HG03575 (cell line): ENCODE results near the gene ZMAT2.
"Not testable (repeated sequence)": the region's sequence is repeated elsewhere in the genome, so short reads cannot be mapped to it uniquely, and the experiment has no call there.

Experiments
- ATAC-seq: cut with Tn5 transposase; IDR thresholded peaks from one replicate; pipeline ENCODE4 v1.9.1; 2021; ENCODE audit not compliant: unreplicated experiment, insufficient number of reproducible peaks, low FRiP score; ENCODE audit errors: extremely low read depth

ZMAT2 gene, protein sequence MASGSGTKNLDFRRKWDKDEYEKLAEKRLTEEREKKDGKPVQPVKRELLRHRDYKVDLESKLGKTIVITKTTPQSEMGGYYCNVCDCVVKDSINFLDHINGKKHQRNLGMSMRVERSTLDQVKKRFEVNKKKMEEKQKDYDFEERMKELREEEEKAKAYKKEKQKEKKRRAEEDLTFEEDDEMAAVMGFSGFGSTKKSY

DNA sequence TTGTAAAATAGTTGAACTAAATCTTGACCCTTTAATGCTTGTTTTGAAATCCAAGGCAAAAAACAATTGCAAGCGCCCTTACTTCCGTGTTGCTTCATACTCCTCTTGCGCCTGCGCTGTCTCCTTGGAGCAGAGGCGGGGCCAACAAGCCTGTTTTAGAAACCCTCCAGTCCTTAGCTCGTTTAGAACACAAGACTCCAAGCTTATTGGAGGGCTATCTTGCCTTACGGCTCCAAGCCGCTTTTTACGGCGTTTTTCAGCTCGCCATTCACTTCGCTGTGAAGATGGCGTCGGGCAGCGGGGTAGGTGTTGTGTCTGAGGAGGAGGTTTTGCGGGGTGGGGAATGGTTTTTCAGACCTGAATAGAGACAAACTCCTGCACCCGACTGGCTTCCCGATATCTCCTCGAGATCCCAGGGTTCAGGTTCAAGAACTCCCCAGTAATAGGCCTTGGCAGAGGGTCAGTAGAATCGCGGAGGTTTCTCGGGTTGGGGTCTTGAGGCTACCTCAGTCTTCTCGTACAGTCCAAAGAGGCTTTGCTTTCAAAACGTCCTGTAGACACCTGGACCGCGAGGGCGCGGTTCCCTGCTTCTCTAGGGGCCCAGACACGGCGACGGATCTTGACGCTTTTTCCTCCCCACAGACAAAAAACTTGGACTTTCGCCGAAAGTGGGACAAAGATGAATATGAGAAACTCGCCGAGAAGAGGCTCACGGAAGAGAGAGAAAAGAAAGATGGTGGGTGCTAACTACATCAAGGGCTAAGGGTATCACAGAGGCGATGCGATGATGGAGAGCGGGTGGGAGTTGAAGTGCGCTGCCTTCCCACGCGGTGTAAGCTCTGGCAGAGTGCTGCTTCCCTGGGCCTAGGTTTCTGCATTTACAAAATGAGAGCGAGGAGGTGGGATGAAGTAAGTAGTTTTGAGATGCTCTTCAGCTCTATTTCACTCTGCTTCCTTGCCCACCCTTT is at the start of gene ZMAT2:
Gene ZMAT2, plus strand, starts transcription at position 271 of the 968 bp plus-strand sequence. Its CDS starts 14 bp downstream, at position 285.
- peak; percentile 89 for ATAC-seq

DNA sequence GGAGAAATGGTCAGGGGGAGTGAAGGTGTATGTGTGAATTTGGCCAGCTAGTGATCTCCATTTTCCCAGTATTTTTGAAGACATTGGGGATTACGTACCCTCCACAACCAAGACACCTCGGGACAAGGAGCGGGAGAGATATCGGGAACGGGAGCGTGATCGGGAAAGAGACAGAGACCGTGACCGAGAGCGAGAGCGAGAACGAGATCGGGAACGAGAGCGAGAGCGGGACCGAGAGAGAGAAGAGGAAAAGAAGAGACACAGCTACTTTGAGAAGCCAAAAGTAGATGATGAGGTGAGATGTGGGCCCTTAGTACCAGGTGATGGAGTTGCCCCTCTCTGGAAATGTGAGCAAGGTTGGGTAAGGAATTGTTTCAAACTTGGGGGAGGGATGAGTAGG is 41.4 kb upstream of the ZMAT2 start:
- ATAC-seq, result no peak

DNA sequence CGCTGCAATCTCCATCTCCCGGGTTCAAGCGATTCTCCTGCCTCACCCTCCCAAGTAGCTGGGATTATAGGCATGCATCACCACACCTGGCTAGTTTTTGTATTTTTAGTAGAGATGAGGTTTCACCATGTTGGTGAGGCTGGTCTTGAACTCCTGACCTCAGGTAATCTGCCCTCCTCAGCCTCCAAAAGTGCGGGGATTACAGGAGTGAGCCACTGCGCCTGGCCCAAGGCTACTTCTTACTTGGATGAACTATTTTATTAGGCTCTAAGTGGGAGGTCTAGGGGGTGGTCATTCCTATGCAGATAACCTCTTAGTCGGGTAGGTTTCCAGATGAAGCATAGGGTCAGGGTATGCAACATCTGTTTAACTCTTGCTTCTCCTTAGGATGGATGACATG is 39.9 kb upstream of the ZMAT2 start:
- not testable (repeated sequence) for ATAC-seq

DNA sequence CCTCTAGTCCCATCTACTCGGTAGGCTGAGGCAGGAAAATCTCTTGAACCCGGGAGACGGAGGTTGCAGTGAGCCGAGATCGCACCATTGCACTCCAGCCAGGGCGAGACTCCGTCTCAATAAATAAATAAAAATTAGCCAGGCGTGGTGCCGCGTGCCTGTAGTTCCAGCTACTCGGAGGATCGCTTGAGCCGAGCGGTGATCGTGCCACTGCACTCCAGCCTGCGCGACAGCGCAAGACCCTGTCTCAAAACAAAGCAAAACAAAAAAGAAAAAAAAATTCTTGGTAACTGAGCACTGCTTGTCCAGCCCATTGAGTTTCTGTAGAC is 36.3 kb upstream of the ZMAT2 start:
- no peak for ATAC-seq

DNA sequence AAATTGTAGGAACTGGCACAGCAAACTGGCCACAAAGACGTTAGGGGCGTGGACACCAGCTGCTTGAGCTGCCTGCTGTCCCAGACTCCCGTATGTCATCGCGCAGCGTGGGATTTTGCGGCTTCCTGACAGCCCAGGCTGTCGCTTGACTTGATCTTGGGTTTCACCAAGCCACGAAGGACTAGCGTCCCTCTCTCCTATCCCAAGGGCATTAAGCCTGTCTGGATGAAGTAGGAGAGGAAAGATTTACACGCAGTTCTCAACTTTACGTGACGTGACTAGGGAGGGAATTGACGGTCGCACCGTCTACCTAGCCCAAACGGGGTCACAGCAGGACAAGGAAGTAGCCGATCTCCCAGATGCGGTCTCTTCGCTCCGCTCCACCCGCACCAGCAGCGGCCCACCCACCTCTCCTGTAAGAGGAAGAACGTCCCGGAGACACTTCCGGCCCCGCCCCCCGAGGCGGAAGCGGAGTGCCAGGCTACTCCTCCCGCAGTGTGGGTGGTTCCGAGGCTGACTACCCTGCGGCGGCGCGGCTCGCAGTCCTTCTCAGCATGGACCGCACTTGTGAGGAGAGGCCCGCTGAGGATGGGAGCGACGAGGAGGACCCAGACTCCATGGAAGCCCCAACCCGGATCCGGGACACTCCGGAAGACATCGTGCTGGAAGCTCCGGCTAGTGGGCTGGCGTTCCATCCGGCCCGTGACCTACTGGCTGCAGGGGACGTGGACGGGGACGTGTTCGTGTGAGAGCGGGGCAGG is 35.7 kb upstream of the ZMAT2 start, which contains the start of gene WDR55:
Gene WDR55, plus strand, starts transcription at position 546 of the 761 bp plus-strand sequence. Its CDS starts 9 bp downstream, at position 555.
- ATAC-seq, result peak; percentile 66

DNA sequence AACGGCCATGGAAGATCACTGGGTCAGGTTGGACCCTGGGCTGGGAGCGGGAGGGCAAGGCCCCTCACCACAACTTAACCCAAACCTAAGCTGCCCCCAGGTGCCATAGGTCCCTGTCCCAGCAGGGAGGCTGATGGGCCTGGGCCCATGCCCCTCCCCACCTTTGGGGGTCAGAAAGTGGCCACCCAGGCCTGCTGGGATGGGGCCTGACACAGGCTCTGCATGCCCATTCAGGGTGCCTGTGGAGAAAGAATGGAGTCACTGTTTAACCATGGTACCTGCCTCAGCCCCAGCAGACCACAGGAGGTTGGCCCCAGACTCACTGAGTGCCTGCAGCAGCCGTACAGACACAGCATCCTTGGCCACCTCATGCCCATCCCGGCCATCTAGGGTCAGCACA is 29.2 kb upstream of the ZMAT2 start:
- not testable (repeated sequence) for ATAC-seq

DNA sequence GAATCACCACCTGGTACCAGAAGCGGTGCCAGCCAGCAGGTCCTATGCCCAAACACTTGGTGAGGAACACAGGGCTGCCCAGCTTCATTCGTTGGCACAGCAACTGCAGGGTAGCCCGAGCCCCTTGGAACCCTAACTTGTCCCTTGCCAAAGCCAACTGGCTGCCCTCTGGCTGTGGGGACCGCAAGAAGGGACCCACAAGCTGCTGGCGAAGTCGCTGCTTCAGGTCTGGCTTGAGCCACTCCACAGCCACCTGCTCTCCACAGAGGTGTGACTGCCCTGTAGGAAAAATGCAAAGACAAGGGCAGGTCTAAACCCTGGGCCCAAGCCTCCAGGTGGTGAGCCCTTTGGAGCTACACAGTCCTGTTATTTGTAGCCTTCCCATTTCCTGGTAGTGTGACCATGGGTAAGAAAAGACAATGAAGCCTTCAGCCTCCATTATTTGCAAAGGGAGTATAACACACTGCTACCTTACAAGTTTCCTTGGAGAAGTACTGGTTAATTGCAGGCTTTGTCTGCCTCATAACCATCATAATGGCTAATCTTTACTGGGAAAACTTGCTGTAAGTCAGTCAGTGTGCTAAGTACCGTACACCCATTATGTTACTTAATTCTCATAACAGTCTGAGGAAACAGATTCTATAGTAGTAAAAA is 28.6 kb upstream of the ZMAT2 start:
- ATAC-seq, result no peak

DNA sequence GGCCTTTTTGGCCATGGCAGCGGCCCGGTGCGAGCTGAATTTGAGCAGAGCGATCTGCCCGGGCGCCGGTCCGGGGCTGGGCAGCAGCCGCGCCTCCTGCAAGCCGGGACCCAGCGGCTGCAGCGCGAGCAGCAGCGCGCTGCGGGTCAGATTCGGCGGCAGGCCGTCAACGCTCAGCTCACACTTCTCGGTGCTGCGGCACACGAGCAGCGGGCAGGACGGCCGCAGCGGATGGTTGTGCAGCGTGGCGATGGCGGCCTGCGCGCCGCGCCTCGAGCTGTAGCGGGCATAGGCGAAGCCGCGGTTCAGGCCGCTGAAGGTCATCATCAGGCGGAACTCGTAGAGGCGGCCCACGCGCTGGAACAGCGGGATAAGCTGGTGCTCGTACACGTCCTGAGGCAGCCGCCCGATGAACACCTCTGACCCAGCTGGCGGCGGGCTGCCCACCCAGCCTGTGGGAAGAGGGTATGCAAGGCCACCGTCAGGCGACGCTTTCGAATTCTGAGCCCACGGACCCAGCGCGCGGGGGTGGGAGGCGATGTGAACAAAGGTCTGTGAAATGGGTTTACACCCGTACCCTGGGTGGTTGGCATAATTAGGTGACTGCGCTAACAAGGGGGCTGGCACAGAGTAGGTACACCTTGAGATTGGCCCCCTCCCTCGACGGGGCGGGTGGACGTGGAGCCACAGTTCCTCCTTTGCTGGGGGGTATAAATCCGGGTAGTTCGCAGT is 27.6 kb upstream of the ZMAT2 start:
- ATAC-seq, result no peak

DNA sequence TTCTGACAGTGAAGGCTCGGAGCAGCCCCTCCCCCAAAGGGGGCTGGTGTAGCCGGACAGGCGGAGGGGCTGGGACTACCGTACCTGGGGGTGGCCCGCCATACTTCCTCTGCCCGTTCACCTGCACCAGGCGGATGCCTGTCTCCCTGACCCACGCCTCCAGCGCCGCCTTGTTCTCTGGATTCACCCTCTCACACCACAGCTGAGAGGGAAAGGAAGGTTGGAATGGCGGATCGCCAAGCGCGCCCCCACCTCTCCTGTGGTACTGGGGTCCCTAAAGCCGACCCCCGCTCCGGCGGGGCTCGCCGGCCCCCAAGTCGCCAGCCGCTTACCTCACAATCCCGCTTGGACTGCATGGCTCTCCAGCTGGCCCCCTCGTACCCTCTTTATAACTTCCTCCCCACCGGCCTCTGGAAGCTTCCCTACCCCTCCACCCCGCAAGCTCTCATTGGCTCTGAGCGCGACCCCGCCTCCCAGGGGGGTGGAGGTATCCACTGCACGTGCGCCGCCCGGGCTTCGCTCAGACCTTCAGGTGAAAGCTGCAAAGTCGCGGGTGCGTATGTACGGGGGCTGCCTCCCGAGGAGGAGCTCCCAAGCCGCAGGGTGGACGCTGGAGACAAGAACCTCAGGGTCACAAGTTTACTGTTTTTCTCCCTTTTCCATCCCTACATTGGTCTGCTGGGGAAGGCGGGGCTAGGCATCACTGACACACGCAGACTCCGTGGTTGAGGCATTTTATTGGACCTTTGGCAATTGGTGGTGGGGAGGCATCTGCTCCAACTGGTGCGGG is 26.9 kb upstream of the ZMAT2 start, which contains the start of gene DND1:
Gene DND1, minus strand, starts transcription at position 390 of the 790 bp plus-strand sequence. Its CDS starts 34 bp downstream, at position 356.
- ATAC-seq, result no peak

DNA sequence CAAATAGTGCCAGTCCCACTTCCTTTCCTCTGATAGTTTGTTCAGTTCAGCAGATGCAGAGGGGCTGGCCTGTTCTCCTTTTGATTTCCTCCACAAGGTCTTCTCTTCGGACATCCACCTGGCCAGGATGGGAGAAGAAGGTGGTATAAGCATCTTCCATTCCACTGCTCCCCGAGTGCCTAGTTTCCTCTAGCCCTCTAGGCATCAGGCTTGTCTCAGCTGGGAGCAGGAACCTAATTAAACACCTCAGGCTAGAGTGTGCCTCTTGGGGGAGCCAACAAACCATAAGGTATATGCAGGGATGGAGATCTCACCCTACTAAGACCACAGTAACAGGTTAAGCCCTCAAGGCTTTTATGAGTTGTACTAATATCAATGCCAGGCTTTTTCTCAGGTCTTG is 26.0 kb upstream of the ZMAT2 start:
- no peak for ATAC-seq

DNA sequence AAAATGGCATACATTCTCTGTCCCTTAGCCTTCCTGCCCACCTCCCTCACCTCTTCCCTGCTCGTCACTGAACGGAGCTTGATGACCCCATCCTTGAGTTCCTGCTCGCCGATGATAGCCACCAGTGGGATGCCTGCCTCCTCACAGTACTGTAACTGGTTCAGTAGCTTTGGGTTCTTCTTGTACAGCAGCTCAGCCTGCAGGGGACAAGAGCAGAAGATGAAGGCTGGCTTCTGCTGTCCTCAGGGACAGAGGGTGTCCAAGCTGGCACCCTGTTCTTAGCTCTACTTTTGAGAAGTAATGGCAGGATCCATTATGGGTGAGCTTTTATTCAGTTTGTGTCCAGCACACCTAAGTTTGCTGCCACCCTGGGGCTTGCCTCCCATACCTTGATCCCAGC is 25.6 kb upstream of the ZMAT2 start:
- no peak for ATAC-seq

DNA sequence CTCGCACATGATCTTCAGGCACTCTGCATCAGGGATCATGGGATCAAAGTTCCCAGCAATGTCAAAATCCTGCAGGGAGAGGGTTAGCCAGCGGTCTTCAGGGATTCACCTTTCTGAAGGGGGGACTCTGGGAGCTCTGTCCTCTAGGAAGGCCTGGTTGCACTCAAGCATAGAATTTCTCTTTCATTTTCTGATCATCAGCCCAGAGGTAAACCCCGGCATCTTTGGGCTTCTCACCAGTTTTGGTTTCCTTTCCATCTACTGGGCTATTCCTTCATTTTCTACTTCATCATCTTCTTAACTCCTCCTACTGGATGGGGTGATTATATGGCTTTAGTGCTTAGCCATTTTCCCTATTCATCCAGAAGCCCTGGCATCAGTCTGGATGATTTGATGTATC is 22.3 kb upstream of the ZMAT2 start:
- ATAC-seq, result no peak

DNA sequence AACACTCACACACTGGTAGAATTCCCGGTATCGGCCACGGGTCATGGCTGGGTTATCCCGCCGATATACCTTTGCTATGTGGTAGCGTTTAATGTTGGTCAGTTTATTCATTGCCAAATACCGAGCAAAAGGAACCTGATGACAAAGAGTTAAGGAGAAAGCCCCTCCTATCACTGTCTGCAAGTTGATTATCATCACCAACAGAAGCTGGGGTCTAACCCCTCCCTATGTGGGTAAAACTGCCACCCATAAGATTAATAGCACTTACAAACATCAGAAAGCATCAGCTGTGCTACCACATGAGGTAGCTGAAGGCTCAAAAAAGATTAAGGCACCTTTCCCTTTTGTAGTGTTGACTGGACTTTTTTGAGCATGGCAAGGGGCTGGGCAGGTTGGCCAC is 21.3 kb upstream of the ZMAT2 start:
- no peak for ATAC-seq

DNA sequence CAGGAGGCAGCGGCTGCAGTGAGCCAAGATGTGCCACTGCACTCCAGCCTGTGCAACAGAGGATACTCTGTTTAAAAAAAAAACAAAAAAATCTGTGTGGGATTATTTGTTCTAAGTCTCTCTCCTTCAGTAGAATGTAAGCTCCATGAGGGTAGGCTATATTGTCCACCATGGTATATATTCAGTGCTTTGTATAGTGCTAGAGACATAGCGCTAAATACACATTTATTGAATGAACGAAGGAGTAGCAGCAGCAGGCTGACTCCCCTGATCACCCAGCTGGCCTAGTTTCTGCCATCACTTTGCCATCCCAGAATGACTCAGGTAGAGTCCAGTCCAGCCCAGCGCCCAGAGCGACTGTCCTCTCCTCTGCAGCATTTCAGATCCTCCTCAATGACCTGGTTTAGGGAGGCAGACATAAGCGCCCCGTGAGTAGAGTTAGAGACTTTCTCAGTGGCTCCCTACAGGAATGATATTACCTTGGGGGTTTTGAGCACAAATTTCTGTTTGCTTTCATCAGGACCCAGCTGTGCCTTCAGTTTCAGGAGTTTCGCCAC is 9.8 kb upstream of the ZMAT2 start:
- ATAC-seq, result no peak

DNA sequence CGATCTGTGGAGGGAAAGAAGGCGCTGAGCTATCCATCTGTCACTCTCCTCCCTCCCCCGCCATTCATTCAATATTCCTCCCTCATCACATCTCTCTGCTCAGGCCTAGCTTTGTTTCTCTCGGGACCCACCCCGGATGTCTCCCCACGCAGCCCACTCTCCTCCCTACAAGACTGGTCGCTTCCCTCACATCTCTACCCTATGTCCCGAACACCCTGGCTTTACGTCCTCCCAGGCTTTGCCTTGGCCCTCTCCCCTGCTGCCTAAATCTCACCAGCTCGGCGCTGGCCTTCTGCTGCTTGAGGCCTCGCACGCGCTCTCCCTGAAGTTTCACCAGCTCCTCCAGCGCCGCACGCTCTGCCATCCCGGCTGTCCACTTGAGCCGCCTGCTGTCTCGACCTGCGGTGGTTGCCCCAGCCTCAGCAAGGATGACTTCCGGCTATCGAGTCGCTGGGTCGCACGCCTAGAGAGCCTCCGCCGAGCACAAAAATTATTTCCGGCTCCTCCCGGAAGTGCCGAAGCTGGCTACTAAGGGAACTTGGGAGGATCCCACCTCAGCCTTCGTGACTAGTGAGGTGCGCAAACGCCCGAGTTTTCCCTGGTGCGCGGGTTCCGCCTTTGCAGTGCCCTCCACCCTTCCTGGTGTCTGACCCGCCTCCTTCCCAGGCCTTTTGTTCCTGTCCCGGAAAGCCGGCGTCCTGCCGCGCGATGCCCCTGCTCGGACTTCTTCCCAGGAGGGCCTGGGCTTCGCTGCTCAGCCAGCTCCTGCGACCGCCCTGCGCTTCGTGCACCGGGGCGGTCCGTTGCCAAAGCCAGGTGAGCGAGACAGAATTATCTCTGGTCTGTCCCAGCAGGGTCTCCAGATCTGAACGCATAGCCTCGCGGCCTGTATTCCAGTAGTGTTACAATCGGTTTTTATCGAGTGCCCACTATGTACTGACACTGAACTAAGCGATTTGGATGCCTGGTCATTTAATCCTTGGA is 9.0 kb upstream of the ZMAT2 start, which contains the start of the genes HARS1 and HARS2:
Gene HARS1, minus strand, starts transcription at position 430 of the 984 bp plus-strand sequence. Its CDS starts 66 bp downstream, at position 364.
Gene HARS2, plus strand, starts transcription at position 515 of the 984 bp plus-strand sequence. Its CDS starts 194 bp downstream, at position 709.
- peak; percentile 73 for ATAC-seq

DNA sequence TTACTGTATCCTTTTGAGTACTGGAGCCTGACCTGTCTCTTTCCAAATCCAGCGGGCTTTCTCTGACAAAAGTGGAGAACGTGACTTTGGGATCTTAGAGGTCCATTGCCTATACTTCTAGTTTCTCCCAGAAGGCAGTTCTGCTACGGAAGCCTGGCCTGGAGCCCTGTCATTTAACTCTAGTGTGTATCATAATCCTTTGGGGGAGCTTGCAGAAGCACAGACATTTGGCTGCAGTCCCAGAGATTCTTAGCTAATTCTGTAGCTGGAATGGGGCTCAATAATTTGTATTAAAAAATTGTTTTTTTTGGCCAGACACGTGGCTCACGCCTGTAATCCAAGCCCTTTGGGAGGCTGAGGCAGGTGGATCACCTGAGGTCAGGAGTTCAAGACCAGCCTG is 6.0 kb upstream of the ZMAT2 start:
- no peak for ATAC-seq
